Stimulated activated CD8-positive, alpha-beta memory T cell treated with anti-CD3 and anti-CD28 coated beads, Interleukin-4, amount 100 ng/mL, for 1 hour (primary cell): ENCODE data around the gene SPATA17.
"Not testable (repeated sequence)": the region's sequence is repeated elsewhere in the genome, so short reads cannot be mapped to it uniquely, and the experiment has no call there.

ENCODE experiments used
- DNase-seq, 2 donors: peaks; one replicate each; pipeline ENCODE4 v3.0.0-alpha.2; 2020; ENCODE audit warnings: low read depth in 2 of 2, low spot score in 1 of 2

Gene SPATA17

GRCh38 chr1:217674028-217674729 is 43.0 kb downstream of the SPATA17 start:
- no peak for DNase-seq

GRCh38 chr1:217681806-217682205 is 50.7 kb downstream of the SPATA17 start:
- DNase-seq = no peak

GRCh38 chr1:217687511-217687910 is 56.4 kb downstream of the SPATA17 start:
- no peak for DNase-seq

GRCh38 chr1:217696140-217696539 is 65.0 kb downstream of the SPATA17 start:
- not testable (repeated sequence) for DNase-seq

- DNase-seq = no peak
These were observed 72.2 kb downstream of the SPATA17 start for GRCh38 chr1:217703326-217703725.

- DNase-seq = no peak
These were observed 81.9 kb downstream of the SPATA17 start for GRCh38 chr1:217712925-217713597.

GRCh38 chr1:217715681-217716080 is 84.5 kb downstream of the SPATA17 start:
- no peak for DNase-seq

- DNase-seq = no peak
These were observed 86.8 kb downstream of the SPATA17 start for GRCh38 chr1:217717959-217718358.

GRCh38 chr1:217718873-217719272 is 87.7 kb downstream of the SPATA17 start:
- no peak for DNase-seq

GRCh38 chr1:217721692-217722091 is 90.5 kb downstream of the SPATA17 start:
- DNase-seq = no peak

GRCh38 chr1:217734973-217735372 is 103.8 kb downstream of the SPATA17 start:
- DNase-seq = no peak

GRCh38 chr1:217747156-217747769 is 116.1 kb downstream of the SPATA17 start:
- DNase-seq = no peak

GRCh38 chr1:217769768-217770167 is 138.6 kb downstream of the SPATA17 start:
- no peak for DNase-seq

GRCh38 chr1:217770918-217771317 is 139.8 kb downstream of the SPATA17 start:
- no peak for DNase-seq

GRCh38 chr1:217776693-217777092 is 145.5 kb downstream of the SPATA17 start:
- no peak for DNase-seq

GRCh38 chr1:217781056-217781455 is 149.9 kb downstream of the SPATA17 start:
- DNase-seq = no peak

- no peak for DNase-seq
These were observed 159.9 kb downstream of the SPATA17 start for GRCh38 chr1:217791091-217791490.

- no peak for DNase-seq
These were observed 174.6 kb downstream of the SPATA17 start for GRCh38 chr1:217805792-217806191.

GRCh38 chr1:217812175-217812574 is 181.0 kb downstream of the SPATA17 start:
- no peak for DNase-seq

GRCh38 chr1:217813031-217813430 is 181.9 kb downstream of the SPATA17 start:
- no peak for DNase-seq

- no peak for DNase-seq
These were observed 206.5 kb downstream of the SPATA17 start for GRCh38 chr1:217837691-217838090.

- DNase-seq = no peak
These were observed 208.0 kb downstream of the SPATA17 start for GRCh38 chr1:217839161-217839560.
